ENCODE results near the gene ENG.

ENG gene

DNA sequence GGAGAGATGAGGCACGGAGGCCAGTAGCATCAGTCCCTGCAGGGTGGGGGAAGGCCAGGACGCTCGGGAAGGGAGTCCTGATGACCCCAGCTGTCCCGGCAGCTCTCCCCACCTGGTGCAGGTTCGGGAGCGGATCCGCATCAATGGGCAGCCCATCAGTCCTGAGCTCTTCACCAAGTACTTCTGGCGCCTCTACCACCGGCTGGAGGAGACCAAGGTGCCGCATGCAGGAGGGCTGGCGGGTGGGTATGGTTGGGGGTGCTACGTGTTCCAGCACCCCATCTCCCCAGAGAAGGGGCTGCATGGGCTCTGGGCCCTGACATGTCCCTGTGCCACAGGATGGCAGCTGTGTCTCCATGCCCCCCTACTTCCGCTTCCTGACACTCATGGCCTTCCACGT, 47.6 kb downstream of the ENG start:
- no peak overlapping the region for H3K4me3 ChIP-seq (replicated peaks; ENCODE audit: low read depth, low read length)
- TF ChIP-seq, protein P1, sequence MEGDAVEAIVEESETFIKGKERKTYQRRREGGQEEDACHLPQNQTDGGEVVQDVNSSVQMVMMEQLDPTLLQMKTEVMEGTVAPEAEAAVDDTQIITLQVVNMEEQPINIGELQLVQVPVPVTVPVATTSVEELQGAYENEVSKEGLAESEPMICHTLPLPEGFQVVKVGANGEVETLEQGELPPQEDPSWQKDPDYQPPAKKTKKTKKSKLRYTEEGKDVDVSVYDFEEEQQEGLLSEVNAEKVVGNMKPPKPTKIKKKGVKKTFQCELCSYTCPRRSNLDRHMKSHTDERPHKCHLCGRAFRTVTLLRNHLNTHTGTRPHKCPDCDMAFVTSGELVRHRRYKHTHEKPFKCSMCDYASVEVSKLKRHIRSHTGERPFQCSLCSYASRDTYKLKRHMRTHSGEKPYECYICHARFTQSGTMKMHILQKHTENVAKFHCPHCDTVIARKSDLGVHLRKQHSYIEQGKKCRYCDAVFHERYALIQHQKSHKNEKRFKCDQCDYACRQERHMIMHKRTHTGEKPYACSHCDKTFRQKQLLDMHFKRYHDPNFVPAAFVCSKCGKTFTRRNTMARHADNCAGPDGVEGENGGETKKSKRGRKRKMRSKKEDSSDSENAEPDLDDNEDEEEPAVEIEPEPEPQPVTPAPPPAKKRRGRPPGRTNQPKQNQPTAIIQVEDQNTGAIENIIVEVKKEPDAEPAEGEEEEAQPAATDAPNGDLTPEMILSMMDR (IDR thresholded peaks at IDR 0.05; ENCODE audit: low read depth, low read length, missing control alignments): no peak
- no peak for DNase-seq (ENCODE audit: extremely low read depth, low read depth)

GRCh38 chr9:127805620-127806019, 48.8 kb downstream of the ENG start:
- TF ChIP-seq, protein P1 (IDR thresholded peaks at IDR 0.05; ENCODE audit: low read depth, low read length, missing control alignments): peak; percentile 48
- no peak for DNase-seq (ENCODE audit: extremely low read depth, low read depth)
- H3K4me3 ChIP-seq (replicated peaks; ENCODE audit: low read depth, low read length): no peak overlapping the region

- TF ChIP-seq, protein P1 (IDR thresholded peaks at IDR 0.05; ENCODE audit: low read depth, low read length, missing control alignments): no peak
- DNase-seq (ENCODE audit: extremely low read depth, low read depth): no peak
- H3K4me3 ChIP-seq (replicated peaks; ENCODE audit: low read depth, low read length): peak overlapping the region; percentile 88
Measured at GRCh38 chr9:127803507-127804352, 50.7 kb downstream of the ENG start.

DNA sequence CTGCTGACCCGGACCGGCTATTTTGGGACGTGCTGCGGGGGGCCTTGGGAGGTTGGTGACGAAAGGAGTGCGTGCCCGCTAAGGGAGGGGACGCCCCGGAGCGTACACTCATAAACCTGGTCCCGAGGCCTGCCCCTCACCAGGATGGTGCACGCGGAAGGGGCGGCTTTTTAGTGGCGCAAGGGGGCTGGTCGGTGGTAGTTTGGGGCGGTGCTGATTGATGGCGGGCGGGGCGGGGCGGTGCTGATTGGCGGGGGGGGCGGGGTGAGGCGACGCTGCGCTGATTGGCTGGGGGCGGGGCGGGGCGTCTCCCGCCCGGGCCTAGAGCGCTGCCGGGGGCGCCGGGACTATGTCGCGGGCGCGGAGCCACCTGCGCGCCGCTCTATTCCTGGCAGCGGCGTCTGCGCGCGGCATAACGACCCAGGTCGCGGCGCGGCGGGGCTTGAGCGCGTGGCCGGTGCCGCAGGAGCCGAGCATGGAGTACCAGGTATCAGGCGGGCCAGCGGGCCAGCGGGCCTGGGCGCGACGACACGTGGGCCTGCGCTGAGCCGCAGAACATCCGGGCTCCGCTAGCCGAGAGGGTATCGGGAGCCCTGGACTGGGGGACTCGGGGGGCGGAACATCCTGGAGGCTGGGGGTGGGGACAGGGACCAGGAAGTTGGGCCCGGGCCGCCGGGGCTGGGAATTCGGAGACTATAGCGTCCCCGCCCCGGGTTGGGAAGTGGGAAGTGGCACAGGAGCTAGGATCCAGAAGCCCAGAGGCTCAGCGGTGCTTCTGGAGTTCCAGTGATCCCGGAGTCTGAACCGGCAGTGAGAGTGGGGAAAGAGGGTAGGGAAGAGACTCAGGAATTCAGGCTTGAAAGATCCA, 51.6 kb downstream of the ENG start, which contains the start of gene FPGS:
TSS of gene FPGS (plus strand) at position 307 of the 868 bp plus-strand sequence. CDS start at position 350, 43 bp downstream.
- peak within 1 kb of the TSS; percentile 88 for H3K4me3 ChIP-seq (replicated peaks; ENCODE audit: low read depth, low read length)
- TF ChIP-seq, protein P1 (IDR thresholded peaks at IDR 0.05; ENCODE audit: low read depth, low read length, missing control alignments): no peak
- peak; percentile 51 for DNase-seq (ENCODE audit: extremely low read depth, low read depth)

- H3K4me3 ChIP-seq (replicated peaks; ENCODE audit: low read depth, low read length): peak overlapping the region; percentile 88
- no peak for DNase-seq (ENCODE audit: extremely low read depth, low read depth)
- TF ChIP-seq, protein P1 (IDR thresholded peaks at IDR 0.05; ENCODE audit: low read depth, low read length, missing control alignments): no peak
Measured at GRCh38 chr9:127801955-127802575, 52.4 kb downstream of the ENG start.

DNA sequence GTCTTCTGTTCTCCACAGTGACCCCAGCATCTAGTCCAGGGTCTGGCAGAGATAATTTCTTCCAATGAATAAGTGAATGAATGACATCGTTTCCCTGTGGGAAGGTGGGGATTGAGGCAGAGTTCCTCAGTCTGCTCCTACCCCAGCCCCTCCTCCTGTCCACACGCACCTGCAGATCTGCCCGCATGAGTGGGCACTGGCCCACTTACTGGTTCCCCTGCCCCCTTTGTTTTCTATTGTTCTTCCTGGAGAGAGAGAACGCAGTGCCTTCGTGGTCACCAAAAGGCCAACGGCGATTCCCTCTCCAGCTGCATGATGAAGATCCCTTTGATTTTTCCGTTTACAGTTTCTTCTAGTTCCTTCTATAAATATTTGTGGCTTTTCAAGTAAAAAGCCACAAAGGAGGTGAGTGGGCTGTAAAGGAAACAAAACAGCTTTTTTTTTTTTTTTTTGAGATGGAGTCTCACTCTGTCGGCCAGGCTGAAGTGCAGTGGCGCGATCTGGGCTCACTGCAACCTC, 57.5 kb downstream of the ENG start:
- H3K4me3 ChIP-seq (replicated peaks; ENCODE audit: low read depth, low read length): no peak overlapping the region
- TF ChIP-seq, protein P1 (IDR thresholded peaks at IDR 0.05; ENCODE audit: low read depth, low read length, missing control alignments): no peak
- DNase-seq (ENCODE audit: extremely low read depth, low read depth): no peak
